Eye (tissue), 1 donor: ENCODE data around the gene RNFT2.

Source experiments
- DNase-seq: peaks from one replicate; pipeline ENCODE4 v3.0.0-alpha.2; 2015

RNFT2 gene

GRCh38 chr12:116838365-116838764 is 100.2 kb downstream of the RNFT2 start:
- no peak for DNase-seq

GRCh38 chr12:116839287-116839830 is 101.2 kb downstream of the RNFT2 start:
- DNase-seq: no peak

- DNase-seq: no peak
Measured at GRCh38 chr12:116843085-116843484, 105.0 kb downstream of the RNFT2 start.

- no peak for DNase-seq
Measured at GRCh38 chr12:116849216-116849615, 111.1 kb downstream of the RNFT2 start.

GRCh38 chr12:116852303-116852702 is 114.2 kb downstream of the RNFT2 start:
- DNase-seq: peak; percentile 41

GRCh38 chr12:116853507-116853906 is 115.4 kb downstream of the RNFT2 start:
- DNase-seq: no peak

GRCh38 chr12:116855744-116856470 is 117.8 kb downstream of the RNFT2 start:
- no peak for DNase-seq

- no peak for DNase-seq
Measured at GRCh38 chr12:116856729-116857128, 118.6 kb downstream of the RNFT2 start.

GRCh38 chr12:116859079-116859478 is 121.0 kb downstream of the RNFT2 start:
- DNase-seq: no peak

GRCh38 chr12:116860263-116860662 is 122.1 kb downstream of the RNFT2 start:
- DNase-seq: no peak

- peak; percentile 66 for DNase-seq
Measured at GRCh38 chr12:116861320-116861719, 123.2 kb downstream of the RNFT2 start.

- no peak for DNase-seq
Measured at GRCh38 chr12:116862167-116862566, 124.1 kb downstream of the RNFT2 start.

GRCh38 chr12:116863275-116863767 is 125.2 kb downstream of the RNFT2 start:
- no peak for DNase-seq

GRCh38 chr12:116864371-116865160 is 126.5 kb downstream of the RNFT2 start:
- no peak for DNase-seq

GRCh38 chr12:116867523-116867922 is 129.4 kb downstream of the RNFT2 start:
- DNase-seq: no peak

- no peak for DNase-seq
Measured at GRCh38 chr12:116870306-116870705, 132.2 kb downstream of the RNFT2 start.

- DNase-seq: no peak
Measured at GRCh38 chr12:116874324-116874995, 136.3 kb downstream of the RNFT2 start.

- peak; percentile 76 for DNase-seq
Measured at GRCh38 chr12:116876151-116876869, 138.2 kb downstream of the RNFT2 start.

GRCh38 chr12:116878567-116879508 is 140.7 kb downstream of the RNFT2 start:
- peak; percentile 47 for DNase-seq

GRCh38 chr12:116879509-116880212 is 141.5 kb downstream of the RNFT2 start:
- peak; percentile 25 for DNase-seq
